Neural progenitor cell (in vitro differentiated cells): ENCODE results near the gene POLR2L.

Source experiments
- EZH2 ChIP-seq: fragments of 200-600 bp; sonication (generic); IDR thresholded peaks from 2 replicates; pipeline ENCODE4 v1.6.1; 2017; ENCODE audit warnings: antibody characterized with exemption, mild to moderate bottlenecking, moderate library complexity
- TF ChIP-seq, protein P1 (sequence below): fragments of 200-600 bp; sonication (generic); IDR thresholded peaks from 2 replicates; pipeline ENCODE4 v1.5.1; 2017; ENCODE audit warnings: antibody characterized with exemption, mild to moderate bottlenecking

DNA sequence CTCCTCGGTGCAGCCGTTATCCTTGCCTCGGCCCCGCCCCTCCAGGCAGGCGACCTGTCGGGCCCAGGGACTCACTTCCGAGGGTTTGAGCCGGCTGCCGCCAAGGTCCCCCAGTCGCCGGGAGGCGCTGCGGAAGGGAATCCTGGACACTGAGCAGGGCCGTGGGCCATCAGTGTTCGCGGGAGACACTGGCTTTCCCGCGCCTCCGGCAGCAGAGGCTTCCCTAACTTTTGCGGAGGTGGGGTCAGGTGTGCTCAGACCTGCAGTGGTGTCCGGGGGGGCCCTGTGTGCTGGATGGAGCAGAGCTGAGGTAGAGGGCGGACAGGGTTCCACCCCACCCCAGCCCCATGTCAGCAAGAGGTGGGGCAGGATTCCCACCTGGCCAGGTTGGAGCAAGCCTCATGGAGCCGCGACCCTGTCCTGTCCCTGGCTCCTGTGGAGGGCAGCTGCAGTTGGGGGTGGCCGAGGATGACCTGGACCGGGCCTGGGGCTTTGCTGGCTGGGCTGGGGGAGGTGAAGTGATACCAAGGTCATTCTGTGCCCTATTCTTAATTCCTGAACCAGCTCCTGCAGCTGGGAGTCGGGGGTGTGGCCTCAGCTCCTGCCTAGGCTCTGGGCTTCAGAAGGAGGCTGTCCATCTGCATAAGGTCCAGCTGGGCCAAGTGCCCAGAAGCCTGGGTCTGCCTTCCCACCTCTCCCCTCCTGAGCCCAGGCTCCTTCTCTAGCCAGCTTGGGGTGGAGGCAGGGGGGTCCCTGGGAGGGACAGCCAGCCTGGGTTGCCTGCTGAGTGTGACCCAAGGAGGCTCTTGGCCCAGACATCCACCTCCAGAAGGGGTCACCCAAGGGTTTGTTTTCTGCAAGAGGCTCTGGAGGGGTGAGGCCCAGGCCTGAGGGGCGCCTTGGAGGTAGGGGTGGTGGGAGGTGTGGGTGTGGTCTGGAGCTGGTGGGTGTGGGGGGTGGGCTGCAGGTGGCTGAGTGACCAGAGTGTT lies 8.7 kb upstream of the POLR2L start:
- TF ChIP-seq, protein P1, sequence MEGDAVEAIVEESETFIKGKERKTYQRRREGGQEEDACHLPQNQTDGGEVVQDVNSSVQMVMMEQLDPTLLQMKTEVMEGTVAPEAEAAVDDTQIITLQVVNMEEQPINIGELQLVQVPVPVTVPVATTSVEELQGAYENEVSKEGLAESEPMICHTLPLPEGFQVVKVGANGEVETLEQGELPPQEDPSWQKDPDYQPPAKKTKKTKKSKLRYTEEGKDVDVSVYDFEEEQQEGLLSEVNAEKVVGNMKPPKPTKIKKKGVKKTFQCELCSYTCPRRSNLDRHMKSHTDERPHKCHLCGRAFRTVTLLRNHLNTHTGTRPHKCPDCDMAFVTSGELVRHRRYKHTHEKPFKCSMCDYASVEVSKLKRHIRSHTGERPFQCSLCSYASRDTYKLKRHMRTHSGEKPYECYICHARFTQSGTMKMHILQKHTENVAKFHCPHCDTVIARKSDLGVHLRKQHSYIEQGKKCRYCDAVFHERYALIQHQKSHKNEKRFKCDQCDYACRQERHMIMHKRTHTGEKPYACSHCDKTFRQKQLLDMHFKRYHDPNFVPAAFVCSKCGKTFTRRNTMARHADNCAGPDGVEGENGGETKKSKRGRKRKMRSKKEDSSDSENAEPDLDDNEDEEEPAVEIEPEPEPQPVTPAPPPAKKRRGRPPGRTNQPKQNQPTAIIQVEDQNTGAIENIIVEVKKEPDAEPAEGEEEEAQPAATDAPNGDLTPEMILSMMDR: peak; percentile 49
- no peak for TF ChIP-seq EZH2
